Right atrium auricular region (tissue), 2 donors: ENCODE measurements around the gene CCDC148. TPM values are rescaled to one million over a fixed set of nuclear protein-coding genes. Genes with fewer than 3 reads are reported as not detected.
"Not testable (repeated sequence)": the region's sequence is repeated elsewhere in the genome, so short reads cannot be mapped to it uniquely, and the experiment has no call there.

ENCODE experiments used
- DNase-seq: peaks from one replicate; pipeline ENCODE4 v3.0.0-alpha.2; 2019; ENCODE audit warnings: low spot score
- H3K27ac ChIP-seq, 2 donors: fragments of 200-600 bp; sonication (generic); 1 replicate in 1 of 2; 2 replicates in 1 of 2; pipeline ENCODE4 v1.5.1; 2016 to 2019
- H3K27me3 ChIP-seq, 2 donors: fragments of 200-600 bp; sonication (generic); one replicate each; pipeline versions ENCODE4 v1.5.1 to v1.6.0; 2017 to 2019
- H3K36me3 ChIP-seq: fragments of 200-600 bp; sonication (generic); one replicate; pipeline ENCODE4 v1.5.1; 2016
- H3K4me1 ChIP-seq, 2 donors: fragments of 200-600 bp; sonication (generic); one replicate each; pipeline versions ENCODE4 v1.5.1 to v1.6.0; 2017 to 2019
- H3K4me3 ChIP-seq, 2 donors: fragments of 200-600 bp; sonication (generic); 1 replicate in 1 of 2; 2 replicates in 1 of 2; pipeline ENCODE4 v1.5.1; 2017 to 2019; ENCODE audit warnings: mild to moderate bottlenecking in 1 of 2, moderate library complexity in 1 of 2
- H3K9me3 ChIP-seq, 2 donors: fragments of 200-600 bp; sonication (generic); one replicate each; pipeline ENCODE4 v1.5.1; 2019
- CTCF ChIP-seq, 2 donors: fragments of 200-600 bp; sonication (generic); IDR thresholded peaks; one replicate each; pipeline ENCODE4 v1.5.1; 2019; ENCODE audit warnings: antibody characterized with exemption in 2 of 2
- total RNA-seq, 2 donors: library from RNA; depleted of rRNA; stranded (reverse); fragments of >200 nt; gene quantifications; one replicate each; pipeline ENCODE4 v1.1.0, GENCODE V29; 2016

The CCDC148 gene
- total RNA-seq, 2 donors from 2014 or later: 0.20 to 1.1 TPM

GRCh38 chr2:158458617-158458920 is 2.0 kb upstream of the CCDC148 start:
- DNase-seq: no peak
- H3K27ac ChIP-seq: peak overlapping the region; percentile 94
- H3K9me3 ChIP-seq: no peaks in the 10 kb centered on the region
- no peaks in the 10 kb centered on the region for H3K27me3 ChIP-seq
- peaks cover 0 to 37% of the 10 kb centered on the region in 2 donors for H3K4me1 ChIP-seq
- no peaks in the 10 kb centered on the region for H3K36me3 ChIP-seq
- H3K4me3 ChIP-seq: peak overlapping the region; percentile 95 to 96
- no peak for TF ChIP-seq CTCF (IDR thresholded peaks at IDR 0.05)

GRCh38 chr2:158457826-158458616 is 1.5 kb upstream of the CCDC148 start:
- no peaks in the 10 kb centered on the region for H3K36me3 ChIP-seq
- H3K27ac ChIP-seq: peak overlapping the region; percentile 94
- H3K4me1 ChIP-seq: peaks cover 0 to 34% of the 10 kb centered on the region in 2 donors
- no peaks in the 10 kb centered on the region for H3K27me3 ChIP-seq
- peak overlapping the region; percentile 95 to 96 for H3K4me3 ChIP-seq
- peak; percentile 30 to 51 for TF ChIP-seq CTCF (IDR thresholded peaks at IDR 0.05)
- no peaks in the 10 kb centered on the region for H3K9me3 ChIP-seq
- peak; percentile 69 for DNase-seq

GRCh38 chr2:158457092-158457825 is 706 bp upstream of the CCDC148 start:
- Histone ChIP-seq H3K4me3 (peak overlapping the region; percentile 95 to 96), H3K27ac (peak overlapping the region; percentile 94), H3K27me3 (no peaks in the 10 kb centered on the region), H3K4me1 (peaks cover 0 to 34% of the 10 kb centered on the region in 2 donors), H3K9me3 (no peaks in the 10 kb centered on the region), H3K36me3 (no peaks in the 10 kb centered on the region)
- TF ChIP-seq CTCF (IDR thresholded peaks at IDR 0.05): no peak
- no peak for DNase-seq

GRCh38 chr2:158443606-158444005 is 12.9 kb downstream of the CCDC148 start:
- TF ChIP-seq CTCF (IDR thresholded peaks at IDR 0.05): no peak
- Histone ChIP-seq H3K9me3 (peaks cover 0 to 9% of the 10 kb centered on the region in 2 donors), H3K4me3 (no peak overlapping the region)

GRCh38 chr2:158439062-158439461 is 17.5 kb downstream of the CCDC148 start:
- not testable (repeated sequence) for H3K36me3 ChIP-seq, H3K4me3 ChIP-seq, DNase-seq, H3K27me3 ChIP-seq, H3K27ac ChIP-seq, H3K4me1 ChIP-seq
- peaks cover 0 to 11% of the 10 kb centered on the region in 2 donors for H3K9me3 ChIP-seq

More at GRCh38 chr2:158443606-158444005, 12.9 kb downstream of the CCDC148 start:
- no peaks in the 10 kb centered on the region for H3K36me3 ChIP-seq
- no peak for DNase-seq
- no peaks in the 10 kb centered on the region for H3K4me1 ChIP-seq
- no peak overlapping the region for H3K27ac ChIP-seq
- H3K27me3 ChIP-seq: no peaks in the 10 kb centered on the region

GRCh38 chr2:158433716-158434115 is 22.8 kb downstream of the CCDC148 start:
- H3K4me3 ChIP-seq, DNase-seq, H3K36me3 ChIP-seq, H3K4me1 ChIP-seq, H3K27me3 ChIP-seq, H3K27ac ChIP-seq: not testable (repeated sequence)
- peaks cover 0 to 30% of the 10 kb centered on the region in 2 donors for H3K9me3 ChIP-seq
